Cardiac fibroblast (primary cell): Measurements from ENCODE around the gene UPP2.

Source experiments
- DNase-seq, 2 donors: peaks; one replicate each; pipeline versions ENCODE4 v3.0.0 to v3.0.0-alpha.2; 2010; ENCODE audit warnings: low read depth in 2 of 2
- H3K4me3 ChIP-seq, 2 donors: replicated peaks in 1 of 2; 1 replicate in 1 of 2; 2 replicates in 1 of 2; pipeline ENCODE4 v1.5.1; 2011; ENCODE audit warnings: low read depth in 2 of 2, low read length in 2 of 2, mild to moderate bottlenecking in 2 of 2, moderate library complexity in 1 of 2
- TF ChIP-seq, protein P1 (sequence below): IDR thresholded peaks from one replicate; pipeline ENCODE4 v1.5.1; 2011; ENCODE audit warnings: low read depth, mild to moderate bottlenecking, low read length, inconsistent platforms

UPP2 gene

GRCh38 chr2:158127380-158127804, 25.7 kb downstream of the UPP2 start:
- DNase-seq, result no peak
- TF ChIP-seq, protein P1, sequence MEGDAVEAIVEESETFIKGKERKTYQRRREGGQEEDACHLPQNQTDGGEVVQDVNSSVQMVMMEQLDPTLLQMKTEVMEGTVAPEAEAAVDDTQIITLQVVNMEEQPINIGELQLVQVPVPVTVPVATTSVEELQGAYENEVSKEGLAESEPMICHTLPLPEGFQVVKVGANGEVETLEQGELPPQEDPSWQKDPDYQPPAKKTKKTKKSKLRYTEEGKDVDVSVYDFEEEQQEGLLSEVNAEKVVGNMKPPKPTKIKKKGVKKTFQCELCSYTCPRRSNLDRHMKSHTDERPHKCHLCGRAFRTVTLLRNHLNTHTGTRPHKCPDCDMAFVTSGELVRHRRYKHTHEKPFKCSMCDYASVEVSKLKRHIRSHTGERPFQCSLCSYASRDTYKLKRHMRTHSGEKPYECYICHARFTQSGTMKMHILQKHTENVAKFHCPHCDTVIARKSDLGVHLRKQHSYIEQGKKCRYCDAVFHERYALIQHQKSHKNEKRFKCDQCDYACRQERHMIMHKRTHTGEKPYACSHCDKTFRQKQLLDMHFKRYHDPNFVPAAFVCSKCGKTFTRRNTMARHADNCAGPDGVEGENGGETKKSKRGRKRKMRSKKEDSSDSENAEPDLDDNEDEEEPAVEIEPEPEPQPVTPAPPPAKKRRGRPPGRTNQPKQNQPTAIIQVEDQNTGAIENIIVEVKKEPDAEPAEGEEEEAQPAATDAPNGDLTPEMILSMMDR, result no peak
- H3K4me3 ChIP-seq, result no peak overlapping the region

DNA sequence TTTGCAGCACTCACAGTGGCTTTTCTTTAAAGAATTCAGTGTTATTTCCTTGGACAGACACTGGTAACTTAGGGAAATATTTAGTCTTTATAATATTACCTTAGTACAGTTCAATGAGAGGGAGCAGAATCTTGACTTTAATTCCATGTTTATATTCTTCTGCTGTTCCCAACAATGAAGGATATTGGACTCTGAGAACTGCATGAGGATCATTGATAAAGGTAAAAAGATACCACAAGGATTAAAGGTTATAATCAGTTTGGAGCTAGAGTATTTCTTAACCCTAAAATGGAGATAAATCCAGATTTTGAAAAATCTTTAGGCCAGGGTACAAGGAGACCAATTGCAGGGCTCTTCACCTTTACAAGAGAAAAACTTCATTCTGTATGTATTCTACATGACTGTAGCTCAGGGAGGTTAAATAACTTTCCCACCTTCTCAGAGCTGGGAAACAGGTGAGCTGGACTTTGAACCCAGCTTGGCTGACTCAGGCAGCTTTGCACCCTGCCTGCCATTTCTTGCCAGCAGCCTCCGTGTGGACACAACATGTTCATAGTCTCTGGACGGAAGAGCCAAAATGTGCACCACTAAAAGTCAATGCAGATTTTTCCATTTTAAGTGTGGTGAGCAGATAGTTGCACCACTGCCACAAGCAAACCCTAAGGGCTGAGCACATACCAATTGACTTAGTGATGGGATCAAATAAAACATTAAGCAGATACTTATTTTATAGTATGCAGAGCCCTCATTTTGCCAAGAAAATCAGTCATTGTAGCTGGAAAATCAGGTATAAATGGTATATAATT, 26.7 kb downstream of the UPP2 start:
- no peak for DNase-seq
- TF ChIP-seq, protein P1, result no peak
- no peak overlapping the region for H3K4me3 ChIP-seq

GRCh38 chr2:158129037-158129436, 27.4 kb downstream of the UPP2 start:
- TF ChIP-seq, protein P1, result no peak
- DNase-seq, result no peak
- no peak overlapping the region for H3K4me3 ChIP-seq

DNA sequence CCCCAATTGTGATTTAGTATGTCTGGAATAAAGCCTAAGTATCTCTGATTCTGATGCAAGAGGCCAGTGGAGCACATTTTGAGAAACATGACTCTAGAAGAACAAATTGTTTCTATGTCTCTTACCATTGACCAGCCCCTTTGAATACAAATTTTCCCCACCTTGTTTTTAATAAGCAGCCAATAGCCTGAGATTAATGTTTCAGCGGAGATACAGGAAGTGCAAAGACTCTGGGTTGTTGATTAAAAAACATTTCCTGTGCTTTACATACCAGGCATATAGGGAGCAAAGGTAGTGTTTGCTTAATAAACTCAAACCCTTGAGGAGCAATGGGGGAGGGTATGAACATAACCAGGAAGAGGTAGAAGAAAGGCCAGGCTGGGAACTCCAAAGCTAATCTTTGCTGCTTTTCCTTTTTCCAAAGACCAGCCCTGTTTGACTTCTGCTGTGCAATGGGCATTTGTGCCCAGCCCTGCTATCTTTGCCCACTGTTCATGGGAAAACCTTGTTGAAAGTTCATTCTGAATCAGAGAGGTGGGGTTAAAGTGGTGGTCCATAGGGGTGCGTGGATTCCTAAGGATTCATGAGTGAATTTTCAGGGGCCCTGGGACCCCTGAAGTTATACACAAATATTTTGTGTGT, 29.3 kb downstream of the UPP2 start:
- DNase-seq, result no peak
- TF ChIP-seq, protein P1, result no peak
- H3K4me3 ChIP-seq, result no peak overlapping the region

DNA sequence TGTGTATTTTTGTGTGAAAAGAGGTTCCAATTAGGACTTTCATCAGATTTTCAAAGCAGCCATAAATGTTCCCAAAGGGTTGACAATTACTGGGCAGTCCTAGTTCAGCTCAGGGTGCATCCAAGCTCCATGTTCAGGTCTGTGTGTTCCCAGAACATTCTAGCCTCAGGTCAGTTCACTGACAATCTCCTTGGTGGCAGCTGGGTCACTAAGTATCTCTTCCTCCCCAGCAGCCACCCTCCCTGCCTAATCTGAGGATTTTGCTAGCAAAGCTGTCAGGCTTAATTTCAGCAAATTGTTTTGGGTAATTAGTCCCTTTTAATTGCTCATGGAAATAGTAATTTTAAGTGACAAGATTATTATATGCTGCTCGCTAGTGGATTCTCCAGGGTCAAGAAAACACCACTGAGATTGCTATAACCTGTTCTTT, 29.8 kb downstream of the UPP2 start:
- TF ChIP-seq, protein P1, result no peak
- no peak for DNase-seq
- no peak overlapping the region for H3K4me3 ChIP-seq

GRCh38 chr2:158131919-158132566, 30.4 kb downstream of the UPP2 start:
- DNase-seq, result no peak
- H3K4me3 ChIP-seq, result no peak overlapping the region
- TF ChIP-seq, protein P1, result no peak
